GM13977 (cell line): ENCODE measurements around the gene ERICH4.
A peak's percentile ranks its signal among the peaks of the same experiment; 100 is the strongest.
"Not testable (repeated sequence)": the region's sequence is repeated elsewhere in the genome, so short reads cannot be mapped to it uniquely, and the experiment has no call there.

Experiments
- DNase-seq: peaks from one replicate; pipeline ENCODE4 v3.0.0; 2012; ENCODE audit warnings: low spot score
- in situ Hi-C: fragments of 300-500 bp; cut with MboI; formaldehyde crosslinking; loops from one replicate; pipeline ENCODE4 v1.12.0; 2022; ENCODE audit warnings: low sequenced_read_pairs, low pct_unique_long_range_greater_than_20kb, mixed read lengths, inconsistent platforms; ENCODE audit not compliant: unreplicated experiment
- TF ChIP-seq, protein P1 (sequence below): IDR thresholded peaks from 2 replicates; pipeline ENCODE4 v1.5.1; 2012; ENCODE audit warnings: mild to moderate bottlenecking, control low read depth; ENCODE audit not compliant: insufficient read depth; ENCODE audit errors: extremely low read depth, missing control alignments

ERICH4 gene

DNA sequence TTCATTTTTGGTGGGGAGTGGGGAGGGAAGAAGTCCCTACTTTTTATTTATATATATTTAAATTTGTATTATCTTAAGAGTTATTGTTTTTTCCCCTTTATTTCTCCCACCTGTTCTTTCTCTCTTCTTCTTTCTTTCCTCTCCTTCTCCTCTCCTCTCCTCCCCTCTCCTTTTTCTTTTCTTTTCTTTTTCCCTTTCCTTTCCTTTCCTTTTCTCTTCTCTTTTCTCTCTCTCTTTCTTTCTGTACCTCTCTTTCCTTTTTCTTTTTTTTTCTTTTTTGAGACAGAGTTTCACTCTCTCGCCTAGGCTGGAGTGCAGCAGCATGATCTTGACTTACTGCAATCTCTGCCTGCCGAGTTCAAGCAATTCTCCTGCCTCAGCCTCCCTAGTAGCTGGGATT lies 43.4 kb upstream of the ERICH4 start:
- in situ Hi-C loops: no loop called here
- DNase-seq: no peak
- TF ChIP-seq, protein P1, sequence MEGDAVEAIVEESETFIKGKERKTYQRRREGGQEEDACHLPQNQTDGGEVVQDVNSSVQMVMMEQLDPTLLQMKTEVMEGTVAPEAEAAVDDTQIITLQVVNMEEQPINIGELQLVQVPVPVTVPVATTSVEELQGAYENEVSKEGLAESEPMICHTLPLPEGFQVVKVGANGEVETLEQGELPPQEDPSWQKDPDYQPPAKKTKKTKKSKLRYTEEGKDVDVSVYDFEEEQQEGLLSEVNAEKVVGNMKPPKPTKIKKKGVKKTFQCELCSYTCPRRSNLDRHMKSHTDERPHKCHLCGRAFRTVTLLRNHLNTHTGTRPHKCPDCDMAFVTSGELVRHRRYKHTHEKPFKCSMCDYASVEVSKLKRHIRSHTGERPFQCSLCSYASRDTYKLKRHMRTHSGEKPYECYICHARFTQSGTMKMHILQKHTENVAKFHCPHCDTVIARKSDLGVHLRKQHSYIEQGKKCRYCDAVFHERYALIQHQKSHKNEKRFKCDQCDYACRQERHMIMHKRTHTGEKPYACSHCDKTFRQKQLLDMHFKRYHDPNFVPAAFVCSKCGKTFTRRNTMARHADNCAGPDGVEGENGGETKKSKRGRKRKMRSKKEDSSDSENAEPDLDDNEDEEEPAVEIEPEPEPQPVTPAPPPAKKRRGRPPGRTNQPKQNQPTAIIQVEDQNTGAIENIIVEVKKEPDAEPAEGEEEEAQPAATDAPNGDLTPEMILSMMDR: no peak

DNA sequence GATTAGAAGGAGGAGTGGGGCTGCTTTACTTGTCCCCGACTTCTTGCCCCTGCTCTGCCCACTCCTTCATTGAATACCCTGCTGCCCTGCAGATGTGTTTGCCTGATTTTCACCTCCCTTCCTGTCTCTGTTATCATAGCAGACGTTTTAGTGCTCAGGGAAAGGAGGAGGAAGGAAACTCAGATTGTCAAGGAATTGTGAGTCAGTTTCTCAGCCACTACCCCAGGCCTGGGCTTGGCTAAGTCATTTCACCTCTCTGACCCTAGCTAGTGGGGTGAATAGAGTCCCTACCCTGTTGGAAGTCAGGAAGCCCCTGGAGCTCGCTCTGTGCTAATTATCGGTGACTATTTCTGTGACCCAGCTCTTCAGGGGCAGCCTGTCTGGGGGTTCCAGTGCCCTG lies 41.5 kb upstream of the ERICH4 start:
- no peak for DNase-seq
- in situ Hi-C loops: no loop called here
- TF ChIP-seq, protein P1: no peak

GRCh38 chr19:41402010-41402409 lies 40.9 kb upstream of the ERICH4 start:
- TF ChIP-seq, protein P1: no peak
- DNase-seq: no peak
- in situ Hi-C loops: no loop called here

DNA sequence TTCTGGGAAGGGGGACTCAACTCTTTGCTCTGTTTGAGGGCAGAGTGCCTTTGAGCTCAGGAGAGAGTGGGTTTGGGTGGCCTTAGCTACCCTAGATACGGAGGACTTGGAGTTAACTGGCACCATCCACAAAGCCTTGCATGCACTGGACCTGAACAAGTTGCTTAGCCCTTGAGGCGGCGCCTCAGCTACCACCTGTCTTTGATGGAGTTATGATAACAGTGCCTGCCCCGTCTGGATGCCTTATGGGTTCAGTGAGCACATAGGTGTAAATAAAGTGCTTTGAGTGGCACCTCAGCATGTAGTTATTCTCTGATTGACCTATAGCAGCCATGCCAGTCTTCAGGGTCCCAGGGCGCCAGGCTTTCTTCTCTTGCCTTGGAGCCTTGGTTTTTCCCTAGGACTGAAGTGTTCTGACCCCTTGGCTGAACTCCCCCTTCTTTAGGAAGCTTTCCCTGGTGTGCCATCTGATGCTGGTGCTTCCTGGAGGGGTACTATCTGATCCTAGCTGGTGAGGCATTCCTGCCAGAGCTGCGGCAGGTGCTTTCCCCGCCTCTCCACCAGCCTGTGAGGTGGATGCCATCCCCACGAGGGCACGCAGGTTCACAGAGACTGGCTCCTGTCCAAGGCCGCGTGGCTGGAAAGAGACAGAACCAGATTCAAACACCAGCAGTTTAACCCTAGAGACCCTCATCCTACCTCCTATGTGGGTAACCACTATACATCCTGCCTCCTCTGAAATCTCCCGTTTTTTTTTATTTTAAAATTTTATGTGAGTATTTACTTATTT lies 39.6 kb upstream of the ERICH4 start:
- in situ Hi-C loops: no loop called here
- no peak for DNase-seq
- TF ChIP-seq, protein P1: no peak

- DNase-seq: no peak
- TF ChIP-seq, protein P1: no peak
- in situ Hi-C loops: no loop called here
Measured at GRCh38 chr19:41405776-41406175, 37.2 kb upstream of the ERICH4 start.

DNA sequence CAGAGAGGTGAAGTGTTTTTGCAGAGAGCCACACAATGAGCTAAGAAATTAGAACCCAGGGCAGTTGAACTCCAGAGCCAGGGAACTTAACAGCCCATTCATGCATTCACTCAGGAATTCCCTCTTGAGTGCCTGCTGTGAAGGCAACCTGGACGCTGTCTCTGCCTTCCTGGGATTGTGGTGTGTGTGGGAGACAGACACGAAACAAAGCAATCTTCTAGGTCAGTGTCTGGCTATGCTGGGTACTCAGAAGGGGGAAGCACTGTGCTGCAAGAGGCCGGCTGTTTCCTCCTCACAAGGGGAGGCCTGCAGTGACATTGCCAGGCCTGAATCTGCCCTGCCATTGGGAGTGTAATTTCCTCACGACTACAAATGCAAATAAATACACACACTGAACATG lies 35.7 kb upstream of the ERICH4 start:
- no peak for DNase-seq
- TF ChIP-seq, protein P1: no peak
- in situ Hi-C loops: no loop called here

DNA sequence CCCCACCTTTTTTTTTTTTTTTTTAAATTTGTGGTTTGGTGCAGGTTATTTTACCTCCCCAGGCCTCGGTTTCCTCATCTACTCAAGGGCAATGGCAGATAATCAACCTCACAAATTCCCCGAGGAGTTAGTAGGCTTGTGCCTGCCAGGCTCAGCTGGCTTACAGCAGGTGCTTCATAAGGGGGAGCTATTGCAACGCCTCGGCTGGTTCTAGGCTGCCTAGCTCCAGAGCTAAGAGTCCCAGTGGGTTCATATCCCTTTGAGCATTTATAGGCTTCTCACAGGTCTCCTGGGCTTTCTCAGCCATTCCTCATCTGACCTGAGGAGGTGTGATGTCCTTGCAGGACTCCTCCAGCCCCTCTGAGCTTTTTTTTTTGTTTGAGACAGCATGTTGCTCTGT lies 34.7 kb upstream of the ERICH4 start:
- in situ Hi-C loops: no loop called here
- TF ChIP-seq, protein P1: peak; percentile 29
- DNase-seq: no peak

- in situ Hi-C loops, DNase-seq: not testable (repeated sequence)
Measured at GRCh38 chr19:41408846-41409245, 34.1 kb upstream of the ERICH4 start.
